ENCODE data around the gene MAST4.

DNA sequence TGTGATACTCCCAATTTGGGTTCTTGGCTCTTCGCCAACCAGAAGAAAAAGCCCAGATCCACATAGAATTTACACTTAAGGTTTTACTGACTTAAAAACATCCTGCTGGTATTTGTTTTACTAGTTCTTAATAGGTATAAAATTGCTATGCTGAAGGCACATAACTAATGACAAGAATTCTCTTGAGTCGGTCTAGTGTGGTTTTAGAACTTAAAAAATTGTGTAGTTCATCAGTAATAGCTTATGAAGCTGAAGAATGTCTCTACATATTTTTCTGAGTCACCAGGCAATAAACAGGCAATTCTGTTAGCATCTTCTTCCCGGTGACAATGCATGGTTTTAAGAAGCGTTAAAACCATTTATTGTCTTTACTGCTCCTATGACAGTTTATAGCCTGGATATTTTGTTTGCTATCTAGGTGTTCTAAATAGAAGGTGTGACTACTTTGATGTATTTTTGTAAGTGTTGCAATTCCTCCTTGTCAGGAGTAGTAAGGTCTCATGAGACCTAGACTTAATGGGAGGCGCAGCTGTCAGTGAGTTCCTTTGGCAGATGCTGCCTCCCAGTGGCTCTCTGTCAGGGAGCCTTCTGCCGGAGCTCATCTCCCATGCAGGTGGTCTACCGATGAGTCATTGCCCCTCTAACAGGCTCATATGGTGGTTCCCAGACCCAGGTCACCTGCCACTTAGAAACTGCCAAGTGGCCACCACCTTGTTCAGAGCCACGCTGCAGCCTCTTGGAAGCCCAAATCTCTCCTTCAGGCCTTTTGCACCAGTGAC lies 173.8 kb downstream of the MAST4 start:
- TF ChIP-seq EZH2phosphoT487 (IDR thresholded peaks at IDR 0.05; ENCODE audit: low read depth) (no peak), CTCF (IDR thresholded peaks at IDR 0.05; ENCODE audit: low read depth, low read length) (peak; percentile 56)

Measured in OCI-LY3 (cell line).